Measurements from ENCODE around the gene CD19.

GRCh38 chr16:28902909-28903308 lies 28.9 kb upstream of the CD19 start:
- TF ChIP-seq, protein P1, sequence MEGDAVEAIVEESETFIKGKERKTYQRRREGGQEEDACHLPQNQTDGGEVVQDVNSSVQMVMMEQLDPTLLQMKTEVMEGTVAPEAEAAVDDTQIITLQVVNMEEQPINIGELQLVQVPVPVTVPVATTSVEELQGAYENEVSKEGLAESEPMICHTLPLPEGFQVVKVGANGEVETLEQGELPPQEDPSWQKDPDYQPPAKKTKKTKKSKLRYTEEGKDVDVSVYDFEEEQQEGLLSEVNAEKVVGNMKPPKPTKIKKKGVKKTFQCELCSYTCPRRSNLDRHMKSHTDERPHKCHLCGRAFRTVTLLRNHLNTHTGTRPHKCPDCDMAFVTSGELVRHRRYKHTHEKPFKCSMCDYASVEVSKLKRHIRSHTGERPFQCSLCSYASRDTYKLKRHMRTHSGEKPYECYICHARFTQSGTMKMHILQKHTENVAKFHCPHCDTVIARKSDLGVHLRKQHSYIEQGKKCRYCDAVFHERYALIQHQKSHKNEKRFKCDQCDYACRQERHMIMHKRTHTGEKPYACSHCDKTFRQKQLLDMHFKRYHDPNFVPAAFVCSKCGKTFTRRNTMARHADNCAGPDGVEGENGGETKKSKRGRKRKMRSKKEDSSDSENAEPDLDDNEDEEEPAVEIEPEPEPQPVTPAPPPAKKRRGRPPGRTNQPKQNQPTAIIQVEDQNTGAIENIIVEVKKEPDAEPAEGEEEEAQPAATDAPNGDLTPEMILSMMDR (IDR thresholded peaks at IDR 0.05), result no peak
- no peak for TF ChIP-seq POLR2A (IDR thresholded peaks at IDR 0.05)
